ENCODE measurements around the gene ALDOC. TPM values are rescaled to one million over a fixed set of nuclear protein-coding genes. Genes with fewer than 3 reads are reported as not detected.

ALDOC gene
- total and polyA plus RNA-seq, 10 of the 15 experiments (the other 5 are each of a cell fraction or from before 2014, with no cell fraction given) = 16.0 to 268 (median 78.2) TPM

DNA sequence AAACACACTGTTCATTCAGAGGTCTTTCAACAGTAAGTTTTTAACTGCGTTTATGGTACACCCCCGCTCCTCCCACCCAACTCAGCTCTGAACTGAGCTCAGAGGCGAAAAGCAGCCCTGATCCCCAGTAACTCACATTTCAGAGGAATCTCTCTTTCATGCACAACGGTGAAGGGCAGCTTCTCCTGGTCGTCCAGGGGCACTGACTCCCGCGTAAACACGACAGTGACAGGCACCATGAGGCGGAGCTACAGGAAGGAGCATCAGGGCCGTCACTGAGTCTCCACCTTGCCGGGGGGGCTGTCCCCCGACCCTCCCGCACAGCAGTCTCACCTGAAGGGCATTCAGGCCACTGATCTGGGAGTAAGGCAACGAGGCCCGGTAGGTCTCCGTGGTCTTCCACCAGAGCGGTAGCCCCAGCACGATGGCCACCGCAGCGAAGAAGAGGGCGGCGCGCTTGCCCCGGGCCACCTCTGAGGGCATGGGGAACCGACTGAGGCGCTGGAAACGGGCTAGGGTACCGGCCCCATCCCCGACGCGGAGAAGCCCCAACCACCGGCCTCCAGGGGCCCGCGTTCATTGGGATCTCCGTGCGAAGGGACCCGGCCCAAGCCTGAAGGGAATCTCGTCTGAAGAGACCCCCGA, 5.9 kb downstream of the ALDOC start:
- SMC1A ChIA-PET (ENCODE audit: uncharacterized antibody, unreplicated experiment) = interaction anchor here (0.6 to 8.3 kb wide), 9 partner anchors 10 to 73 kb away, joined by 3 to 89 read pairs (median 5); no protein-coding TSS in a partner anchor
- H3K79me2 ChIP-seq (ENCODE audit: control insufficient read depth, insufficient read depth, low read length) = peaks cover 70% of the 10 kb centered on the region
- DNase-seq (ENCODE audit: low read depth, low spot score) = no peak
- in situ Hi-C loops (cut with MboI) (loop anchor here (25.0 kb wide), 1 partner anchor 1084 kb away; no protein-coding TSS in a partner anchor), intact Hi-C loops (cut with micrococcal nuclease; ENCODE audit: unreplicated experiment) (loop anchor here (5.0 kb wide), 1 partner anchor 51 kb away; no protein-coding TSS in a partner anchor)
- CTCF ChIA-PET = interaction anchor here (1.2 to 6.6 kb wide), 7 partner anchors 22 to 87 kb away, joined by 4 to 83 read pairs (median 7); partner anchors contain the start of gene RSKR
- 2% methylated on average over 39 of the region's 39 CpGs for WGBS (ENCODE audit: insufficient coverage, insufficient replicate concordance, low lambda C conversion rate, missing lambda C conversion rate)
- no peaks in the 10 kb centered on the region for H3K9me3 ChIP-seq (replicated peaks; ENCODE audit: control insufficient read depth, insufficient read depth, low read length)
- peak overlapping the region; percentile 84 for H3K27ac ChIP-seq (ENCODE audit: control insufficient read depth, insufficient read depth)
- peaks cover 0 to 16% of the 10 kb centered on the region in 2 experiments; a peak in 1 of 4 replicates for H3K36me3 ChIP-seq (ENCODE audit: control insufficient read depth in 2 of 2, insufficient read depth in 2 of 2, low read length in 1 of 2)
- H4K20me1 ChIP-seq (ENCODE audit: control insufficient read depth, insufficient read depth) = no peaks in the 10 kb centered on the region
- BruUV-seq (replicated peaks) = no TSS peak
- RAD21 ChIA-PET (ENCODE audit: unreplicated experiment) = interaction anchor here (0.9 to 7.1 kb wide), 9 partner anchors 19 to 156 kb away, joined by 3 to 102 read pairs (median 6); partner anchors contain the start of genes BLTP2, PROCA1, SPAG5 and UNC119
- H2AFZ ChIP-seq (ENCODE audit: control insufficient read depth, low read depth, low read length) = peak overlapping the region; percentile 79
- peaks cover 23% of the 10 kb centered on the region for H3K4me1 ChIP-seq (ENCODE audit: control insufficient read depth, insufficient read depth, low read length)
- POLR2A ChIA-PET = interaction anchor here (0.7 to 9.9 kb wide), 16 partner anchors 9 to 235 kb away, joined by 3 to 148 read pairs (median 4); partner anchors contain the start of genes BLTP2, IFT20, RPL23A and SPAG5
- ATAC-seq = peak; percentile 62
- peak overlapping the region; percentile 90 for H3K4me3 ChIP-seq
- no peaks in the 10 kb centered on the region for H3K27me3 ChIP-seq (replicated peaks in 1 of 2; ENCODE audit: control insufficient read depth in 2 of 2, insufficient read depth in 2 of 2, low read length in 1 of 2)
- H3K9ac ChIP-seq (ENCODE audit: control insufficient read depth, insufficient read depth, low read length) = peak overlapping the region; percentile 90
- TF ChIP-seq PAX5 (IDR thresholded peaks at IDR 0.05; ENCODE audit: borderline replicate concordance, low read depth, low read length) (peak; percentile 9; the same call in 1 of the 2 replicates), ZNF207 (IDR thresholded peaks at IDR 0.05; ENCODE audit: borderline replicate concordance) (0 out of 2 replicates have a peak, but pooled peaks have one; percentile 18), DPF2 (IDR thresholded peaks at IDR 0.05) (0 out of 2 replicates have a peak, but pooled peaks have one; percentile 14), HDAC6 (IDR thresholded peaks at IDR 0.05; ENCODE audit: unreplicated experiment) (no peak), NR2C1 (IDR thresholded peaks at IDR 0.05) (no peak), CREM (IDR thresholded peaks at IDR 0.05; ENCODE audit: low read depth) (0 out of 2 replicates have a peak, but pooled peaks have one; percentile 4), MXI1 (IDR thresholded peaks at IDR 0.05; ENCODE audit: low read depth, low read length) (0 out of 2 replicates have a peak, but pooled peaks have one; percentile 23), RB1 (IDR thresholded peaks at IDR 0.05; ENCODE audit: borderline replicate concordance) (0 out of 2 replicates have a peak, but pooled peaks have one; percentile 9), SIN3A (IDR thresholded peaks at IDR 0.05; ENCODE audit: low read depth, low read length) (no peak; the same call in none of the 2 replicates), LARP7 (IDR thresholded peaks at IDR 0.05) (peak; percentile 43; the same call in 1 of the 2 replicates)
- TF ChIP-seq, protein P1, sequence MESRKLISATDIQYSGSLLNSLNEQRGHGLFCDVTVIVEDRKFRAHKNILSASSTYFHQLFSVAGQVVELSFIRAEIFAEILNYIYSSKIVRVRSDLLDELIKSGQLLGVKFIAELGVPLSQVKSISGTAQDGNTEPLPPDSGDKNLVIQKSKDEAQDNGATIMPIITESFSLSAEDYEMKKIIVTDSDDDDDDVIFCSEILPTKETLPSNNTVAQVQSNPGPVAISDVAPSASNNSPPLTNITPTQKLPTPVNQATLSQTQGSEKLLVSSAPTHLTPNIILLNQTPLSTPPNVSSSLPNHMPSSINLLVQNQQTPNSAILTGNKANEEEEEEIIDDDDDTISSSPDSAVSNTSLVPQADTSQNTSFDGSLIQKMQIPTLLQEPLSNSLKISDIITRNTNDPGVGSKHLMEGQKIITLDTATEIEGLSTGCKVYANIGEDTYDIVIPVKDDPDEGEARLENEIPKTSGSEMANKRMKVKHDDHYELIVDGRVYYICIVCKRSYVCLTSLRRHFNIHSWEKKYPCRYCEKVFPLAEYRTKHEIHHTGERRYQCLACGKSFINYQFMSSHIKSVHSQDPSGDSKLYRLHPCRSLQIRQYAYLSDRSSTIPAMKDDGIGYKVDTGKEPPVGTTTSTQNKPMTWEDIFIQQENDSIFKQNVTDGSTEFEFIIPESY (IDR thresholded peaks at IDR 0.05) = no peak
- TF ChIP-seq, protein P2, sequence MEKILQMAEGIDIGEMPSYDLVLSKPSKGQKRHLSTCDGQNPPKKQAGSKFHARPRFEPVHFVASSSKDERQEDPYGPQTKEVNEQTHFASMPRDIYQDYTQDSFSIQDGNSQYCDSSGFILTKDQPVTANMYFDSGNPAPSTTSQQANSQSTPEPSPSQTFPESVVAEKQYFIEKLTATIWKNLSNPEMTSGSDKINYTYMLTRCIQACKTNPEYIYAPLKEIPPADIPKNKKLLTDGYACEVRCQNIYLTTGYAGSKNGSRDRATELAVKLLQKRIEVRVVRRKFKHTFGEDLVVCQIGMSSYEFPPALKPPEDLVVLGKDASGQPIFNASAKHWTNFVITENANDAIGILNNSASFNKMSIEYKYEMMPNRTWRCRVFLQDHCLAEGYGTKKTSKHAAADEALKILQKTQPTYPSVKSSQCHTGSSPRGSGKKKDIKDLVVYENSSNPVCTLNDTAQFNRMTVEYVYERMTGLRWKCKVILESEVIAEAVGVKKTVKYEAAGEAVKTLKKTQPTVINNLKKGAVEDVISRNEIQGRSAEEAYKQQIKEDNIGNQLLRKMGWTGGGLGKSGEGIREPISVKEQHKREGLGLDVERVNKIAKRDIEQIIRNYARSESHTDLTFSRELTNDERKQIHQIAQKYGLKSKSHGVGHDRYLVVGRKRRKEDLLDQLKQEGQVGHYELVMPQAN (conservative IDR thresholded peaks at IDR 0.05) = peak; percentile 63; the same call in 1 of the 2 replicates
- TF ChIP-seq, protein P3, sequence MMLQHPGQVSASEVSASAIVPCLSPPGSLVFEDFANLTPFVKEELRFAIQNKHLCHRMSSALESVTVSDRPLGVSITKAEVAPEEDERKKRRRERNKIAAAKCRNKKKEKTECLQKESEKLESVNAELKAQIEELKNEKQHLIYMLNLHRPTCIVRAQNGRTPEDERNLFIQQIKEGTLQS (IDR thresholded peaks at IDR 0.05; ENCODE audit: borderline replicate concordance, extremely low read depth, low read depth, low read length) = no peak
- TF ChIP-seq, protein P4, sequence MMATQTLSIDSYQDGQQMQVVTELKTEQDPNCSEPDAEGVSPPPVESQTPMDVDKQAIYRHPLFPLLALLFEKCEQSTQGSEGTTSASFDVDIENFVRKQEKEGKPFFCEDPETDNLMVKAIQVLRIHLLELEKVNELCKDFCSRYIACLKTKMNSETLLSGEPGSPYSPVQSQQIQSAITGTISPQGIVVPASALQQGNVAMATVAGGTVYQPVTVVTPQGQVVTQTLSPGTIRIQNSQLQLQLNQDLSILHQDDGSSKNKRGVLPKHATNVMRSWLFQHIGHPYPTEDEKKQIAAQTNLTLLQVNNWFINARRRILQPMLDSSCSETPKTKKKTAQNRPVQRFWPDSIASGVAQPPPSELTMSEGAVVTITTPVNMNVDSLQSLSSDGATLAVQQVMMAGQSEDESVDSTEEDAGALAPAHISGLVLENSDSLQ (IDR thresholded peaks at IDR 0.05) = peak; percentile 62
- peak overlapping the region; percentile 81 for H3K4me2 ChIP-seq (ENCODE audit: control insufficient read depth, insufficient read depth)
- peak; percentile 81 for FAIRE-seq
